Measurements from ENCODE around the gene RSKR. TPM values are rescaled to one million over a fixed set of nuclear protein-coding genes. Genes with fewer than 3 reads are reported as not detected.
"Not testable (repeated sequence)": the region's sequence is repeated elsewhere in the genome, so short reads cannot be mapped to it uniquely, and the experiment has no call there.

The RSKR gene
- total RNA-seq: 31.0 and 34.2 TPM in 2 replicates
- long read RNA-seq: 0 reads

- H3K4me3 Mint-ChIP-seq: peak within 1 kb of the TSS; percentile 21
- peaks cover 22% of the 10 kb centered on the region for H3K36me3 Mint-ChIP-seq (ENCODE audit: low read depth)
- H3K9me3 Mint-ChIP-seq: no peaks in the 10 kb centered on the region
- no peak for TF ChIP-seq CTCF (conservative IDR thresholded peaks at IDR 0.05)
- DNase-seq (ENCODE audit: low read depth, low spot score): no peak
- no peak within 1 kb of the TSS for H3K27ac Mint-ChIP-seq (ENCODE audit: unreplicated experiment)
- H3K4me1 Mint-ChIP-seq: peaks cover 5% of the 10 kb centered on the region
- H3K27me3 Mint-ChIP-seq (ENCODE audit: low read depth): no peaks in the 10 kb centered on the region
These were observed at the start of gene RSKR for GRCh38 chr17:28613931-28614381. RSKR (minus strand) TSS chr17:28614185; CDS start chr17:28614161, 24 bp downstream.

GRCh38 chr17:28663723-28664122 is 49.7 kb upstream of the RSKR start:
- H3K4me1 Mint-ChIP-seq: peaks cover 55% of the 10 kb centered on the region
- H3K36me3 Mint-ChIP-seq (ENCODE audit: low read depth): peaks cover 22% of the 10 kb centered on the region
- DNase-seq (ENCODE audit: low read depth, low spot score): no peak
- no peaks in the 10 kb centered on the region for H3K27me3 Mint-ChIP-seq (ENCODE audit: low read depth)
- H3K4me3 Mint-ChIP-seq: peak overlapping the region; percentile 99
- TF ChIP-seq CTCF (conservative IDR thresholded peaks at IDR 0.05): no peak
- peak overlapping the region; percentile 85 for H3K27ac Mint-ChIP-seq (ENCODE audit: unreplicated experiment)
- H3K9me3 Mint-ChIP-seq: no peaks in the 10 kb centered on the region

GRCh38 chr17:28662527-28662829 is 48.5 kb upstream of the RSKR start:
- DNase-seq (ENCODE audit: low read depth, low spot score): no peak
- no peaks in the 10 kb centered on the region for H3K9me3 Mint-ChIP-seq
- peak overlapping the region; percentile 99 for H3K27ac Mint-ChIP-seq (ENCODE audit: unreplicated experiment)
- peaks cover 30% of the 10 kb centered on the region for H3K36me3 Mint-ChIP-seq (ENCODE audit: low read depth)
- no peak for TF ChIP-seq CTCF (conservative IDR thresholded peaks at IDR 0.05)
- peak overlapping the region; percentile 99 for H3K4me3 Mint-ChIP-seq
- no peaks in the 10 kb centered on the region for H3K27me3 Mint-ChIP-seq (ENCODE audit: low read depth)
- H3K4me1 Mint-ChIP-seq: peaks cover 46% of the 10 kb centered on the region

GRCh38 chr17:28661635-28662526 is 47.9 kb upstream of the RSKR start, which contains the start of the genes SDF2 and SUPT6H:
SDF2 (minus strand) TSS chr17:28661906; CDS start chr17:28661876, 30 bp downstream.
SUPT6H (plus strand) TSS chr17:28662205; CDS start chr17:28673402, 11,197 bp downstream.
- H3K9me3 Mint-ChIP-seq: no peaks in the 10 kb centered on the region
- peaks cover 30% of the 10 kb centered on the region for H3K36me3 Mint-ChIP-seq (ENCODE audit: low read depth)
- peak; percentile 87 for DNase-seq (ENCODE audit: low read depth, low spot score)
- no peaks in the 10 kb centered on the region for H3K27me3 Mint-ChIP-seq (ENCODE audit: low read depth)
- H3K4me1 Mint-ChIP-seq: peaks cover 44% of the 10 kb centered on the region
- TF ChIP-seq CTCF (conservative IDR thresholded peaks at IDR 0.05): no peak
- H3K4me3 Mint-ChIP-seq: peak within 1 kb of the TSS; percentile 99
- H3K27ac Mint-ChIP-seq (ENCODE audit: unreplicated experiment): peak within 1 kb of the TSS; percentile 99

GRCh38 chr17:28659497-28659881 is 45.5 kb upstream of the RSKR start:
- H3K9me3 Mint-ChIP-seq; H3K4me3 Mint-ChIP-seq; H3K27me3 Mint-ChIP-seq (ENCODE audit: low read depth); DNase-seq (ENCODE audit: low read depth, low spot score); H3K27ac Mint-ChIP-seq (ENCODE audit: unreplicated experiment): not testable (repeated sequence)
- H3K36me3 Mint-ChIP-seq (ENCODE audit: low read depth): peaks cover 25% of the 10 kb centered on the region
- peaks cover 34% of the 10 kb centered on the region for H3K4me1 Mint-ChIP-seq

- H3K4me3 Mint-ChIP-seq: not testable (repeated sequence)
- H3K36me3 Mint-ChIP-seq (ENCODE audit: low read depth): peaks cover 23% of the 10 kb centered on the region
These were observed 44.9 kb upstream of the RSKR start for GRCh38 chr17:28658766-28659496.

GRCh38 chr17:28658342-28658741 is 44.4 kb upstream of the RSKR start:
- H3K9me3 Mint-ChIP-seq; H3K27me3 Mint-ChIP-seq (ENCODE audit: low read depth); H3K27ac Mint-ChIP-seq (ENCODE audit: unreplicated experiment); DNase-seq (ENCODE audit: low read depth, low spot score); H3K4me3 Mint-ChIP-seq: not testable (repeated sequence)
- H3K36me3 Mint-ChIP-seq (ENCODE audit: low read depth): peaks cover 22% of the 10 kb centered on the region
- H3K4me1 Mint-ChIP-seq: peaks cover 24% of the 10 kb centered on the region

More at GRCh38 chr17:28658766-28659496, 44.9 kb upstream of the RSKR start:
- not testable (repeated sequence) for H3K9me3 Mint-ChIP-seq; H3K27ac Mint-ChIP-seq (ENCODE audit: unreplicated experiment); DNase-seq (ENCODE audit: low read depth, low spot score); H3K27me3 Mint-ChIP-seq (ENCODE audit: low read depth)
- peaks cover 30% of the 10 kb centered on the region for H3K4me1 Mint-ChIP-seq

Measured in neural crest cell (in vitro differentiated cells).